GM19193 (cell line): Measurements from ENCODE around the gene MAPK8.

Experiments used
- POLR2A ChIP-seq: IDR thresholded peaks from 4 replicates; pipeline ENCODE4 v1.6.1; 2011; ENCODE audit not compliant: insufficient read depth, insufficient read length; ENCODE audit errors: extremely low read depth

The MAPK8 gene

DNA sequence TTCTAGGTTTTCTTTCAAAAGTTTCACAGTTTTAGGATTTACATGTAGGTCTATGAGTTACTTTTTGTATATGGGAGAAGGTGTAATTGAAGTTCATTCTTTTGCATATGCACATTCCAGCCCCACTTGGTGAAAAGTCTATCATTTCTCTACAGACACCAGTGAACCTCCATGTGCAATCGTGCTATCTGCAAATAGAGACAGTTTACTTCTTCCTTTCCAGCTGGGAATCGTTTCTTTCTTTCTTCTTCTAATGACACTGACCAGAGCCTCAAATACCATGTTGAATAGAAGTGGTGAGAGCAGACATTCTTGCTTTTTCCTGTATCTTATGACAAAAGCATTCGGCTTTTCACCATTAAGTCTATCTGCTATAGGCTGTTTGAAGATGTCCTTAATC, 175.7 kb downstream of the MAPK8 start:
- no peak for TF ChIP-seq POLR2A

DNA sequence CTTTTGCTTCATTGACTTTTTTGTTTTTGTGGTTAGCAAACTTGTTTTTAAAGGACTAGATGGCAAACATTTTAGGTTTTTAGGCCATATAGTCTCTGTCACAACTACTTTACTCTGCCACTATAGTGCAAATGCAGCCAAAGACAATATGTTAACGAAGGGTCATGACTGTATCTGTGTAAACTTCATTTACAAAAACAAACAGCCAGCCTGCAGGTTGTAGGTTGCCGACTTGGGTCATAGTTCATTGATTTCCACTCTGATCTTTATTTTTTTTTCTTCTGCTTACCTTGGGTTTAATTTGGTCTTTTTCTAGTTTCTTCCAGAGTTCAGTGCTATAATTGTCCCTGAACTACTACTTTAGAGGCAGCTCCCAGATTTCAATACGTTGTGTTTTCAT, 178.4 kb downstream of the MAPK8 start:
- no peak for TF ChIP-seq POLR2A

- no peak for TF ChIP-seq POLR2A
These were observed 179.2 kb downstream of the MAPK8 start for GRCh38 chr10:48485711-48486110.

GRCh38 chr10:48487244-48487643, 180.8 kb downstream of the MAPK8 start:
- no peak for TF ChIP-seq POLR2A
